HG03558 (cell line): ENCODE data around the gene ABCC1.

ENCODE experiments used
- ATAC-seq: cut with Tn5 transposase; IDR thresholded peaks from one replicate; pipeline ENCODE4 v1.9.1; 2021; ENCODE audit warnings: moderate number of reproducible peaks; ENCODE audit not compliant: unreplicated experiment; ENCODE audit errors: extremely low read depth

The ABCC1 gene

DNA sequence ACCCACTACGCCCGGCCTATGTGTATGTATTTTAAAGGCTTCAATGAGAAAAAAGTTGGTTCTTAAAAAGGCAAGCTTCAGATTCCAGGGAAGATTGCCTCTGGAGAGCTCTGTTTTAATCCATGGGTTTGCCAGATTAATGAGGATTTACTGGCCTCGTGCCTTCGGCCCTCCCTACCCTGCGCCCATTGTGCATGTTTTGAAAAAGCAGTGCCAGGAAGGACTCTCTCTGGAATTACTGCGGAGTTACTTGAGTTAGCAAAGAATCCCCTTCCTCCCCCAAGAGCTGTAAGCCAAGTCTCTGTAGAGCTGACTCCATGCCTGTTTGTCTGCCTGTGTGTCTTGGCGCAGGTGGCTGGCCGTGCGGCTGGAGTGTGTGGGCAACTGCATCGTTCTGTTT is 175.0 kb downstream of the ABCC1 start:
- no peak for ATAC-seq

- ATAC-seq = no peak
Measured at GRCh38 chr16:16124974-16125373, 175.6 kb downstream of the ABCC1 start.

DNA sequence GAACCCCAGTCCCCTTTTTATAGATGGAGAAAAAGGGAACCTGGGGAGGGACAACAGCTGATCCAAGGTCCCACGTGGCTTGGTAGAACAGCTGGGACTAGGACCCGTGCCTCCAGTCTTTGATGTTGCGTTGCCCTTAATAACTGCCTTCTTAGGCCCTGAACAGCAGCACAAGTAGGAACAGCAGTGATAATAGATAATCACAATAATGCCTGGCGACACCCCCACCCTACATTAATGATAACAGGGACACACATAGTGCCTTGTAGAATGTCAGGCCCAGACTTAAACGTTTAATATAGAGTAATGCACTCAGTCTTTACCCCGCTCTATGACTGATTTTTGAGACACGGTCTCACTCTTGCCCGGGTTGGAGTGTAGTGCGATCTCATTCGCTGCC is 177.5 kb downstream of the ABCC1 start:
- no peak for ATAC-seq

- no peak for ATAC-seq
Measured at GRCh38 chr16:16127469-16128116, 178.2 kb downstream of the ABCC1 start.

- ATAC-seq = no peak
Measured at GRCh38 chr16:16131204-16131603, 181.8 kb downstream of the ABCC1 start.

GRCh38 chr16:16131659-16132058 is 182.2 kb downstream of the ABCC1 start:
- ATAC-seq = no peak

GRCh38 chr16:16133943-16134604 is 184.7 kb downstream of the ABCC1 start:
- ATAC-seq = no peak

- no peak for ATAC-seq
Measured at GRCh38 chr16:16136588-16136987, 187.2 kb downstream of the ABCC1 start.

GRCh38 chr16:16137110-16137509 is 187.7 kb downstream of the ABCC1 start:
- no peak for ATAC-seq

- ATAC-seq = no peak
Measured at GRCh38 chr16:16138034-16138635, 188.7 kb downstream of the ABCC1 start.

DNA sequence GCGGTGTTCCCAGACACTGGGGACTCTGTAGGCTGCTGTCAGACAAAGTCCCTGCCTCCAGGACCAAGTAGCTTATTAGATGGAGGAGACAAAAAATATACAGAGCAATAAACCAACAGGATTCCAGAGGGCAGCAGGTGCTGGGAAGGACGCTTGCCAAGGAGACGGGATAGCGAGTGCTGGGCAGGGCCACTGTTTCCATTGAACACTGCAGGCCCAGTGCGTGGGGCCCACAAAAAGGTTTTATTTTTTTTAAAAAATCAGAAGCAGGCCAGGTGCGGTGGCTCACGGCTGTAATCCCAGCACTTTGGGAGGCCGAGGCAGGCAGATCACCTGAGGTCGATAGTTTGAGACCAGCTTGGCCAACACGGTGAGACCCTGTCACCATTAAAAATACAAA is 189.6 kb downstream of the ABCC1 start:
- ATAC-seq = no peak

DNA sequence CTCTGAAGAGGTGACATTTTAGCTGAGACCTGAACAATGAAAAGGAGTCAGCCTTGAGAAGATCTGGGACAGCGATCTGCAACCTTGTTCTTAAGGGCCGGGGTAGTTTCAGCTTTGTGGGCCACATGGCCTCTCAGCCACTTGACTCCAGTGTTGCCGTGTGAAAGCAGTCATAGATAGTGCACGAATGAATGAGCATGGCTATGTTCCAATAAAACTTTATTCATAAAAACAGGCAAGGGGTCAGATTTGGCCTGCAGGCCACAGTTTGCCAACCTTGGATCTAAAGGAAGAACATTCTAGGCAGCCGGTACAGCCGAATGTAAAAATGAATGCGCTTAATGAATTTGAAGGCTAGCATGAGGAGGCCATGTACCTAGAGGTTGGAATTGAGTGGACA is 190.4 kb downstream of the ABCC1 start:
- no peak for ATAC-seq

DNA sequence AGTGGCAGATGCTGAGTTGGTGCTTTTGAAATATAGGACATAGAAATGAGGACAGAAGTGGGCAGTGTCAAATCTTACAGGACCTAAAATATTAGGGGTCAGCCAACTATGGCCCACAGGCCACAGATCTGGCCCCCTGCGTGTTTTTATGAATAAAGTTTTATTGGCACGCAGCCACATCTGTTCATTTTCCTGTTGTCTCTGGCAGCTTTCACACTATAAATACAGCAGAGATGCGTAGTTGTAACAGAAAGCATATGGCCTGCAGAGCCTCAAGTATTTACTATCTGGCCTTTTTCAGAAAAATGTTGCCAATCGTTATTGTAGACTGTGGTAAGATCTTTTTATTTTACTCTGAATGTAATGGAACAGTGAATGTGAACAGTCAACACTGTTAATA is 191.1 kb downstream of the ABCC1 start:
- no peak for ATAC-seq

GRCh38 chr16:16141141-16141540 is 191.7 kb downstream of the ABCC1 start:
- no peak for ATAC-seq

GRCh38 chr16:16141784-16142396 is 192.5 kb downstream of the ABCC1 start:
- no peak for ATAC-seq

- no peak for ATAC-seq
Measured at GRCh38 chr16:16143038-16143763, 193.8 kb downstream of the ABCC1 start.

DNA sequence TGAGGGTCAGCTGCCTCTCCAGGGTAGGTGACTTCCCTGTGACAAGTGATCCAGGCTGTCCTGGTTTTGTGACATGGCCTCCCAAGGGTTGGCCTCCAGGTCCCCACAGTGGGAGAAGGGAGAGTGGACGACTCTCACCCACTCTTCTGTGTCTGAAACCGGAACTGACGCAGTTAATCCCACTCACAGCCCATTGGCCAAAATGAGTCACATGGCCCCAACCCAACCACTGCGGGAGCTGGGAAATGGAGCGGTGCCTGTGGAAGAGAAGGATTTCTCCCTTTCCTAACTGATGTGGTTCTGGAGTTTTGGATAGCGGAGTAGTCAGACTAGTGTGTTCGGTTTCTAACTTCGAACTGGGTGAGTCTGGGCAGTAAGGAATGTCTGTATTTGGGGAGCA is 194.5 kb downstream of the ABCC1 start:
- ATAC-seq = no peak

DNA sequence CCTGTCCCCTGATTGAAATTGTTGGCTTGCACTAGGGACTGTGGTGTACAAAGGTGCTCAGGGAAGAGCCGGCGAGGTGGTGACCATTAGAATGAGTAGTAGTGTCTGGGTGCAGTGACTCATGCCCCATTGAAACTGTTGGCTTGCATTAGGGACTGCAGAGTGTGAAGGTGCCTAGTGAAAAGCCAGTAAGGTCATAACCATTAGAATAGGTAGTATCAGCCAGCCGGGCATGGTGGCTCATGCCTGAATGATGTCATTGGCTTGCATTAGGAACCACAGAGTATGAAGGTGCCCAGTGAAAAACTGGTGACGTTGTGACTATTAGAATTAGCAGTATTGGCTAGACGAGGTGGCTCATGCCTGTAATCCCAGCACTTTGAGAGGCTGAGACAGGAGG is 195.0 kb downstream of the ABCC1 start:
- ATAC-seq = no peak

- ATAC-seq = no peak
Measured at GRCh38 chr16:16145286-16145685, 195.9 kb downstream of the ABCC1 start.

GRCh38 chr16:16146380-16147315 is 197.2 kb downstream of the ABCC1 start:
- ATAC-seq = no peak
